IMR-90 (cell line): ENCODE results near the gene RALGPS1.

Source experiments
- CTCF ChIP-seq: conservative IDR thresholded peaks from 2 replicates; pipeline ENCODE4 v1.5.1; 2012; ENCODE audit warnings: mild to moderate bottlenecking, low read depth, low read length, improper control_type of control experiment
- POLR2A ChIP-seq: IDR thresholded peaks from 2 replicates; pipeline ENCODE4 v1.6.1; 2012; ENCODE audit warnings: mild to moderate bottlenecking, low read depth, low read length
- RFX5 ChIP-seq: IDR thresholded peaks from 2 replicates; pipeline ENCODE4 v1.8.0; 2012; ENCODE audit warnings: low read depth, mild to moderate bottlenecking, low read length, moderate library complexity

GRCh38 chr9:127138444-127138843, 223.9 kb downstream of the RALGPS1 start:
- no peak for TF ChIP-seq CTCF
- TF ChIP-seq RFX5 = no peak
- TF ChIP-seq POLR2A = no peak
